Esophagus squamous epithelium (tissue), 5 donors: ENCODE data around the gene ADARB2. TPM values are rescaled to one million over a fixed set of nuclear protein-coding genes. Genes with fewer than 3 reads are reported as not detected.

Experiments used
- DNase-seq: peaks from one replicate; lab custom pipeline; 2025; lab: John Stamatoyannopoulos, UW
- H3K27ac ChIP-seq, 4 donors: fragments of 200-600 bp; sonication (generic); one replicate each; pipeline ENCODE4 v1.5.1; 2016 to 2019; ENCODE audit warnings: mild to moderate bottlenecking in 1 of 4
- H3K27me3 ChIP-seq, 4 donors: fragments of 200-600 bp; sonication (generic); 1 replicate in 3 of 4; 2 replicates in 1 of 4; pipeline versions ENCODE4 v1.5.1 to v1.6.0; 2017 to 2021; ENCODE audit warnings: antibody characterized with exemption in 1 of 4
- H3K36me3 ChIP-seq, 3 donors: fragments of 200-600 bp; sonication (generic); one replicate each; pipeline ENCODE4 v1.5.1; 2016 to 2019
- H3K4me1 ChIP-seq, 3 donors: fragments of 200-600 bp; sonication (generic); one replicate each; pipeline ENCODE4 v1.5.1; 2017 to 2019
- H3K4me3 ChIP-seq, 4 donors: fragments of 200-600 bp; sonication (generic); 1 replicate in 3 of 4; 2 replicates in 1 of 4; pipeline ENCODE4 v1.5.1; 2016 to 2019; ENCODE audit warnings: mild to moderate bottlenecking in 2 of 4, moderate library complexity in 1 of 4
- H3K9me3 ChIP-seq, 3 donors: fragments of 200-600 bp; sonication (generic); one replicate each; pipeline ENCODE4 v1.5.1; 2016 to 2019
- CTCF ChIP-seq, 6 experiments: fragments of 450-650 bp in 4 of 6; fragments of 200-600 bp in 2 of 6; sonication (generic) in 2 of 6; IDR thresholded peaks; one replicate each; pipeline ENCODE4 v1.5.1; 2016 to 2019; ENCODE audit warnings: antibody characterized with exemption in 6 of 6, mild to moderate bottlenecking in 4 of 6, moderate library complexity in 4 of 6
- POLR2A ChIP-seq, 4 donors: fragments of 450-650 bp; IDR thresholded peaks; one replicate each; pipeline ENCODE4 v1.6.1; 2017; ENCODE audit warnings: antibody characterized with exemption in 4 of 4, mild to moderate bottlenecking in 4 of 4, moderate library complexity in 3 of 4
- WGBS, 2 donors: methylation state at CpG; one replicate each; pipeline ENCODE4 v1.1.5; 2018; 5-methylcytosine and 5-hydroxymethylcytosine counted together
- intact Hi-C: fragments of 100-400 bp; cut with DNase I; formaldehyde crosslinking; loops from one replicate; pipeline ENCODE4 v1.15.0; 2022
- total RNA-seq, 4 donors: library from RNA; depleted of rRNA; stranded (reverse); fragments of >200 nt; gene quantifications; one replicate each; pipeline ENCODE4 v1.1.0, GENCODE V29; 2016
- donor health status: DM: yes; HTN: yes; CAD: no.

ADARB2 gene
- total RNA-seq, 4 donors from 2014 or later, result 0.21 to 3.5 (median 1.5) TPM

- intact Hi-C loops, result no loop called here
- Histone ChIP-seq H3K4me1 (no peaks in the 10 kb centered on the region), H3K36me3 (no peaks in the 10 kb centered on the region), H3K4me3 (no peak overlapping the region), H3K27ac (no peak overlapping the region), H3K9me3 (no peaks in the 10 kb centered on the region), H3K27me3 (peaks cover 0 to 17% (median 0%) of the 10 kb centered on the region in 4 donors)
- TF ChIP-seq POLR2A (IDR thresholded peaks at IDR 0.05) (no peak), CTCF (IDR thresholded peaks at IDR 0.05) (no peak)
- DNase-seq, result no peak
- 78 to 84% methylated on average over 8 to 9 of the region's 9 CpGs for WGBS, 2 donors
These were observed 565.7 kb downstream of the ADARB2 start for GRCh38 chr10:1171586-1171985.

GRCh38 chr10:1171182-1171581 is 566.1 kb downstream of the ADARB2 start:
- Histone ChIP-seq H3K27ac (no peak overlapping the region), H3K9me3 (no peaks in the 10 kb centered on the region), H3K4me3 (no peak overlapping the region), H3K36me3 (no peaks in the 10 kb centered on the region), H3K4me1 (no peaks in the 10 kb centered on the region), H3K27me3 (peaks cover 0 to 21% (median 0%) of the 10 kb centered on the region in 4 donors)
- no peak for DNase-seq
- intact Hi-C loops, result no loop called here
- TF ChIP-seq POLR2A (IDR thresholded peaks at IDR 0.05) (no peak), CTCF (IDR thresholded peaks at IDR 0.05) (no peak)
- WGBS, 2 donors, result 80 to 88% methylated on average over 1 to 3 of the region's 4 CpGs

- TF ChIP-seq POLR2A (IDR thresholded peaks at IDR 0.05) (no peak), CTCF (IDR thresholded peaks at IDR 0.05) (no peak)
- H3K4me3 ChIP-seq, result no peak overlapping the region
- H3K27me3 ChIP-seq, result peaks cover 0 to 24% (median 0%) of the 10 kb centered on the region in 4 donors
- DNase-seq, result no peak
- no peaks in the 10 kb centered on the region for H3K36me3 ChIP-seq
- no peaks in the 10 kb centered on the region for H3K4me1 ChIP-seq
- WGBS, 2 donors, result 79 to 89% methylated on average over 9 to 13 of the region's 13 CpGs
- intact Hi-C loops, result no loop called here
- no peak overlapping the region for H3K27ac ChIP-seq
- no peaks in the 10 kb centered on the region for H3K9me3 ChIP-seq
These were observed 566.5 kb downstream of the ADARB2 start for GRCh38 chr10:1170867-1171180.

- Histone ChIP-seq H3K27ac (no peak overlapping the region), H3K9me3 (no peaks in the 10 kb centered on the region), H3K4me3 (no peak overlapping the region), H3K27me3 (peaks cover 0 to 26% (median 0%) of the 10 kb centered on the region in 4 donors), H3K4me1 (no peaks in the 10 kb centered on the region), H3K36me3 (no peaks in the 10 kb centered on the region)
- no peak for TF ChIP-seq CTCF (IDR thresholded peaks at IDR 0.05)
- TF ChIP-seq POLR2A (IDR thresholded peaks at IDR 0.05), result no peak
- intact Hi-C loops, result no loop called here
- no peak for DNase-seq
- WGBS, 2 donors, result 58 to 61% methylated on average over 6 to 15 of the region's 22 CpGs
These were observed 567.1 kb downstream of the ADARB2 start for GRCh38 chr10:1169981-1170866.

- H3K27me3 ChIP-seq, result peaks cover 0 to 26% (median 0%) of the 10 kb centered on the region in 4 donors
- WGBS, 2 donors, result 69 to 74% methylated on average over 12 to 16 of the region's 23 CpGs
- no peaks in the 10 kb centered on the region for H3K36me3 ChIP-seq
- intact Hi-C loops, result no loop called here
- TF ChIP-seq CTCF (IDR thresholded peaks at IDR 0.05), result no peak
- TF ChIP-seq POLR2A (IDR thresholded peaks at IDR 0.05), result no peak
- no peak overlapping the region for H3K4me3 ChIP-seq
- no peak overlapping the region for H3K27ac ChIP-seq
- DNase-seq, result no peak
- H3K9me3 ChIP-seq, result no peaks in the 10 kb centered on the region
- no peaks in the 10 kb centered on the region for H3K4me1 ChIP-seq
These were observed 568.0 kb downstream of the ADARB2 start for GRCh38 chr10:1169186-1169885.
